GM23248 (cell line): ENCODE measurements around the gene DNPH1.

ENCODE experiments used
- EZH2 ChIP-seq: fragments of 200-600 bp; sonication (generic); IDR thresholded peaks from 2 replicates; pipeline ENCODE4 v1.6.1; 2018; ENCODE audit warnings: antibody characterized with exemption, mild to moderate bottlenecking; ENCODE audit not compliant: insufficient read depth, poor library complexity, severe bottlenecking
- EZH2phosphoT487 ChIP-seq: fragments of 200-600 bp; sonication (generic); IDR thresholded peaks from 2 replicates; pipeline ENCODE4 v1.6.1; 2018; ENCODE audit warnings: antibody characterized with exemption, moderate library complexity, mild to moderate bottlenecking, low read depth; ENCODE audit not compliant: insufficient read depth

DNA sequence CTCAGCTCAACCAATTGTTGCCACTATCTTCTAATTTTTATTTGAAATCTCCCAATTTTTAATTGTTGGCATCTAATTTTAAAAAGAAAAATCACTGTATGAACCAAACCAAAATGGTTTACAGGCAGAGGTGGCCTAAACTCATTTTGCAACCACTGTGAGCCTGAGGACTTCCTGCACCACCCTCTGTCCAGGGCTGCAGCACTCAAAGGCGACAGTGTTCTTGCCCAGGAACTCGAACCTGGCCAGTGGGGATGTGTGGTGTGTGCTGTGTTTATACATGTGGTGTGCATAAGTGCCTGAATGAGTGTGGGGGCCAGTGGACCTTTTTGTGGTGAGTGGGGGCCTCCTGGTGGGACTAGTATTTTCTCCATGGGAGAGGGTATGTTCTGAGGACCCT, 44.4 kb upstream of the DNPH1 start:
- TF ChIP-seq EZH2phosphoT487 (no peak), EZH2 (no peak)
